ENCODE data around the gene DLX6.

DLX6 gene

DNA sequence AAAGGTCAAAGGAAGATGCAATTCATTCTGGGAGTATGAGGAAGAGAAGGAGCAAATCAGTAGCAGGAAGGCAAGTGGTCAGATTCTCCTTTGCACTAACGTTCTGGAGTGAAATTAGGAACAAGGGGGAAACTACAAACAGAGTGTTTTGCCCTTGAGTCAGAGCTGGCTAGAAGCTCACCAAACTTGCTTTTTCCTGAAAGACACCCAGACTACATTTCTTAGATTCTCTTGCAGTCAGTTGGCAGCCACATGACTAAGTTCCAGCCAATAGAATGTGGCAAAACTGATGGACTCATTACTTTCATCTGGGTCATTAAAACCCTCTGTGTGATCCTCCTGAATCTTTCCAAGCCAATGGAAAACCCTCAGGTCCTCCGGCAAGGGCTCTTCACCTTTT lies 37.9 kb downstream of the DLX6 start:
- TF ChIP-seq, protein P1, sequence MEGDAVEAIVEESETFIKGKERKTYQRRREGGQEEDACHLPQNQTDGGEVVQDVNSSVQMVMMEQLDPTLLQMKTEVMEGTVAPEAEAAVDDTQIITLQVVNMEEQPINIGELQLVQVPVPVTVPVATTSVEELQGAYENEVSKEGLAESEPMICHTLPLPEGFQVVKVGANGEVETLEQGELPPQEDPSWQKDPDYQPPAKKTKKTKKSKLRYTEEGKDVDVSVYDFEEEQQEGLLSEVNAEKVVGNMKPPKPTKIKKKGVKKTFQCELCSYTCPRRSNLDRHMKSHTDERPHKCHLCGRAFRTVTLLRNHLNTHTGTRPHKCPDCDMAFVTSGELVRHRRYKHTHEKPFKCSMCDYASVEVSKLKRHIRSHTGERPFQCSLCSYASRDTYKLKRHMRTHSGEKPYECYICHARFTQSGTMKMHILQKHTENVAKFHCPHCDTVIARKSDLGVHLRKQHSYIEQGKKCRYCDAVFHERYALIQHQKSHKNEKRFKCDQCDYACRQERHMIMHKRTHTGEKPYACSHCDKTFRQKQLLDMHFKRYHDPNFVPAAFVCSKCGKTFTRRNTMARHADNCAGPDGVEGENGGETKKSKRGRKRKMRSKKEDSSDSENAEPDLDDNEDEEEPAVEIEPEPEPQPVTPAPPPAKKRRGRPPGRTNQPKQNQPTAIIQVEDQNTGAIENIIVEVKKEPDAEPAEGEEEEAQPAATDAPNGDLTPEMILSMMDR (IDR thresholded peaks at IDR 0.05) = no peak

Measured in LNCAP (cell line).